Stimulated activated CD8-positive, alpha-beta memory T cell treated with anti-CD3 and anti-CD28 coated beads, Interleukin-7, amount 100 ng/mL, for 48 hours (primary cell): ENCODE data around the gene CERT1.
A peak's percentile ranks its signal among the peaks of the same experiment; 100 is the strongest.
"Not testable (repeated sequence)": the region's sequence is repeated elsewhere in the genome, so short reads cannot be mapped to it uniquely, and the experiment has no call there.

Source experiments
- DNase-seq, 2 donors: peaks; one replicate each; pipeline ENCODE4 v3.0.0-alpha.2; 2020; ENCODE audit warnings: low read depth in 1 of 2; ENCODE audit errors: extremely low read depth in 1 of 2

The CERT1 gene

GRCh38 chr5:75358117-75358516 is 153.3 kb downstream of the CERT1 start:
- no peak for DNase-seq

DNA sequence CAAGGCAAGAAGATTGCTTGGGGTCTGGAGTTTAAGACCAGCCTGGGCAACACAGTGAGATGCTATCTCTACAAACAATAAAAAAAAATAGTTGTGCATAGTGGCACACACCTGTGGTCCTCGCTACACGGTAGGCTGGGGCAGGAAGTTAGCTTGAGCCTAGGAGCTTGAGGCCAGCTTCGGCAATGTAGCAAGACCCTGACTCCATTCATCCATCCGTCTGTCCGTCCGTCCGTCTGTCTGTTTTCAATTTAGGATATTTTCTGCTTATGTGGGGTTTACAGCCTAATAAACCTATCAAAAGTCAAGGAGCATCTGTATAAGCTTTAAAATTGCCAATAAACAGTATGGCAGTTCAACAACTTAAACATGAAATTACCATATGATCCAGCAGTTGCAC is 154.7 kb downstream of the CERT1 start:
- DNase-seq, result no peak

GRCh38 chr5:75355236-75355635 is 156.2 kb downstream of the CERT1 start:
- DNase-seq, result no peak

GRCh38 chr5:75351139-75351926 is 160.1 kb downstream of the CERT1 start:
- no peak for DNase-seq

DNA sequence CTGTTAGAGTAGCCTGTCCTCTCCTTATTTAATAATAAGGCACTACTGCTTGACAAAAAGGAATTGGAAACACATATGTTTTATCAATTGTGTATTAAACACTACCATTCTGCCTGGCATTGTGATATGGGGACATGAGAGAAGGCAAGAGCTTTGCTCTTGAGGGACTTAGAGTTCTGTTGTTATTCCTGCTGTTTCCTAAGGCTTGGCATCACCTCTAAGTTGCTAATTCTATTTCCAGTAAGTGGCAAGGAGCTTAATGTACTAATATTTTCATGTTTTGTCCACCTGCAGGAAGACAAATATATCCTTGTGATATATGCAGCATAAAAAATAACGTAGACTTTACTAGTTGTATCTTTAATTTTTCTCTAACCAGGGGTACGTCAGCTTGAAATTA is 161.8 kb downstream of the CERT1 start:
- no peak for DNase-seq

DNA sequence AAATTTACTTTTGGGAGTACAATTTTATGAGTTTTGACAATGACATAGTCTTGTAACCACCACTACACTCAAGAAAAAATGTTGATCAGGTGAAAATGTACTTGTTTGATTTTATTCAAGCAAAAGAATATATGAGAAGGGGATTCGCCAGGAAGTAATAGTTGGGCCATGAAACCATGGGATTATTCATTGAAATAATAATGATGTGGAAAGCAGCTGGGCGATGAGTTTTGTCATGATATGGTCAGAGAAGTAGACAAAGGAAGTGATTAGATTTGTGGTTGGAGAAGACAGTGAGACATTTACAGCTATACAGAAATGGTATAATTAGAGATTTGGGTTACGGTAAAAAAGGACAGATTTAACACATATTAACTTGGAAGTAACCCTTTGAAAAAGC is 163.2 kb downstream of the CERT1 start:
- no peak for DNase-seq

DNA sequence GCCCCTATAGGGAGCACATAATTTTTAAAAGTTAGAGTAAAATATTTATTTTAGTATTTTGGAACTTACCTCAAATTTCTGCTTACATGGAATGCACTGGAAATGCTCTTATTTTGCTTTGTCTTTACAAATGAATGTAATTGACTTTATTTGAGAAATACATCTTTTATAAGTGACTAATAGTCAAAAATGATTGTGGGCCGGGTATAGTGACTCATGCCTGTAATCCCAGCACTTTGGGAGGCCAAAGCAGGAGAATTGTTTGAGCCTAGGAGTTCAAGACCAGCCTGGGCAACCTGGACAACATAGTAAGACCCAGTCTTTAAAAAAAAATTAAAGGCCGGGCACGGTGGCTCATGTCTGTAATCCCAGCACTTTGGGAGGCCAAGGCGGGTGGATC is 168.6 kb downstream of the CERT1 start:
- DNase-seq, result no peak

GRCh38 chr5:75341934-75342333 is 169.5 kb downstream of the CERT1 start:
- DNase-seq, result no peak

DNA sequence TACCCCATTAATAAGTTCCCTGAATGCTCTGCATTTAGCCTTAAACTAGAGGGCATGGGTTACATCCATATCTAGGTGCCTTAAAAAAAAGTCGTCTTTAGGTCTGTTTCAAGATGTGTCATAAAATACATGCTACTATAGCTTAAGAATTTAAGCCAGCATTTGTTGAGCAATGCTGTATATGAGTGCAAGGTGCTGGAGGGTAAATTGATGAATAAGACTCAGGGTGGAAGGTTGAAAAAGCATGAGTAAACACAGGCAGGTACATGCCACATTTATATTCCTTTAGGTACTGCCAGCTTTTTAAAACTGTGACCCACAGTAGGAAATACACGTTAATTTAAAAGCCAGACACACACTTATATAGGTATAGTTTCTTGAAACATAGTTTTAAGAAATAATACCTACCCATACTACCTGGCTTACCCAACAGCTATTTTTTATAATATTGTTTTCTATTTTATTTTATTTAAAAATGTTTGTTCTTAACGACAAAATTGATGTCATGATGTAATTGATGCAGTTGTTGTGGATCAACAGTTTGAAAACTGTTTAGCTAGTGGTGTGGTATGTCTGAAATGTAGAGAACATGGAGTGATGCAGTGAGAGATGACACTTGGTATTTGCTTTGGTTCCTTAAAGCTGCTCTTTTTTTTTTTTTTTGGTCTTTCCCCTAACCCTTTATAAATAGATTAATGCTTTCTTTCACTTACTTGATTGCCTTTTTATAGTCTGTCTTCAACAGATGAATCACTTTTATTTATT is 170.5 kb downstream of the CERT1 start:
- no peak for DNase-seq

GRCh38 chr5:75338408-75338807 is 173.0 kb downstream of the CERT1 start:
- no peak for DNase-seq

- DNase-seq, result no peak
Observed at GRCh38 chr5:75337366-75338021, 173.9 kb downstream of the CERT1 start.

- peak; percentile 95 to 99 for DNase-seq
Observed at GRCh38 chr5:75336615-75337336, 174.7 kb downstream of the CERT1 start, which contains the start of gene HMGCR. Gene HMGCR, plus strand, starts transcription at chr5:75337220. Its CDS starts 5,386 bp downstream, at chr5:75342606.

DNA sequence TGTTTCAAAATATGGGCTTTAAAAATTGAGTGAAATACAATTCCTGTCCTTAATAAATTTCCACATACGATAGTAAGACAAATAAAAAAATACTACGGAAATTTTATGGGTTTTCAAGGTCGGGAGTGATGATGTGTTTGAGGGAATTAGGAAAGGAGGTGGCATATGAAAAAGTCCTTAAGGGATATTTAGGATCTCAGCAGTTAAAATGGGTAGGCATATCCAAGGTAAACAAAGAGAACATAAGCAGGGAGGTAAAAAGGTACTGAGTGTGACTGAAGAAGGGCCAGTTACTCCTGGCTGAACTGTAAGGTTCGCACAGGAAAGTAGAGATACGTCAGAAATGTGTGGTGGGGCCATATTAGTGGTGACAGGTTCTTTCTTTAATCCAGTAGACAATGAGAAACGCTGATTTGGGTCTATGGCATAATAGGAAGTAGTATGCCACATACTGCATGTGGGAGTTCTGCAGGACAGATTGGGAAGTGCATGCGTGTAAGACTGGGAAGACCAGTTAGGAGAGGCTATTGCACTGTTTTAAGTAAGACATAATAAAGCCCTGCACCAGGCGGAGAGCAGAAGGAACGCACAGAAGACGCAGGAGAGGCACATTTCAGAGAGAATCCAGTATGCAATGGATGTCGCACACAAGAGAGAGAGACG is 175.3 kb downstream of the CERT1 start:
- DNase-seq, result no peak

GRCh38 chr5:75335486-75335885 is 175.9 kb downstream of the CERT1 start:
- DNase-seq, result no peak

DNA sequence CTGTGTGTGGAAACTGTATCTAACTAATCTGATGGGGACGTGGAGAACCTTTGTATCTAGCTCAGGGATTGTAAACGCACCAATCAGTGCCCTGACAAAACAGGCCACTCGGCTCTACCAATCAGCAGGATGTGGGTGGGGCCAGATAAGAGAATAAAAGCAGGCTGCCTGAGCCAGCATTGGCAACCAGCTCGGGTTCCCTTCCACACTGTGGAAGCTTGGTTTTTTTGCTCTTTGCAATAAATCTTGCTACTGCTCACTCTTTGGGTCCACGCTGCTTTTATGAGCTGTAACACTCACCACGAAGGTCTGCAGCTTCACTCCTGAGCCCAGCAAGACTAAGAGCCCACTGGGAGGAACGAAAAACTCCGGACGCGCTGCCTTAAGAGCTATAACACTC is 177.0 kb downstream of the CERT1 start:
- DNase-seq, result not testable (repeated sequence)

GRCh38 chr5:75333759-75334158 is 177.7 kb downstream of the CERT1 start:
- DNase-seq, result not testable (repeated sequence)

- no peak for DNase-seq
Observed at GRCh38 chr5:75331095-75332090, 180.0 kb downstream of the CERT1 start.

DNA sequence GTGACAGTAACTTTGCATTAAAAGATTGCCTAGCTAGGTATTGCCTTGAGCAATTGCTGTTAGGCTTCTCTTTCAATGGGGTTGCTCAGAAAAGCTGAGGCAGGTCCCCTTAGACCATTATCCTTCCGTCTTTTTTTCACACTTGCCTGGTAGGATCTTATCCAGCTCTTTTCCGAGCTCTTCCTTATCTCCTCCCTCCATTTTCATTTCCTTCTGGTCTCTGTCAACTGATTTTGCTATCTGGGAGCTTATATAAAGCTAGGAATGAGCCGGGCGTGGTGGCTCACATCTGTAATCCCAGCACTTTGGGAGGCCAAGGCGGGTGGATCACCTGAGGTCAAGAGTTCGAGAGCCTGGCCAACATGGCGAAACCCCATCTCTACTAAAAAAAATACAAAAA is 181.0 kb downstream of the CERT1 start:
- no peak for DNase-seq
